Erythroblast (primary cell): ENCODE measurements around the gene TOR1B.

ENCODE experiments used
- GATA1 ChIP-seq: IDR thresholded peaks from 2 replicates; pipeline ENCODE4 v1.6.1; 2011; ENCODE audit warnings: low read depth, mild to moderate bottlenecking, control low read depth, low read length, moderate library complexity
- POLR2A ChIP-seq: IDR thresholded peaks from 2 replicates; pipeline ENCODE4 v1.6.1; 2011; ENCODE audit warnings: mild to moderate bottlenecking, low read length

GRCh38 chr9:129823542-129823934 is 20.6 kb downstream of the TOR1B start:
- TF ChIP-seq POLR2A (no peak), GATA1 (no peak)
